Mucosa of descending colon (tissue), 3 donors: Measurements from ENCODE around the gene PAK5. TPM values are rescaled to one million over a fixed set of nuclear protein-coding genes. Genes with fewer than 3 reads are reported as not detected.

ENCODE experiments used
- ATAC-seq: fragments of 200-7000 bp; cut with Tn5 transposase; one replicate; pipeline ENCODE4 v1.9.1; 2020; ENCODE audit warnings: mild to moderate bottlenecking, moderate library complexity
- DNase-seq, 3 donors: peaks; one replicate each; pipeline ENCODE4 v3.0.0-alpha.2; 2020
- H3K36me3 ChIP-seq: fragments of 200-600 bp; one replicate; pipeline ENCODE4 v1.8.0; 2021; ENCODE audit warnings: low read depth, mild to moderate bottlenecking
- H3K4me1 ChIP-seq: fragments of 200-600 bp; one replicate; pipeline ENCODE4 v1.8.0; 2021; ENCODE audit warnings: low read depth, mild to moderate bottlenecking
- H3K4me3 ChIP-seq: fragments of 200-600 bp; one replicate; pipeline ENCODE4 v1.8.0; 2021; ENCODE audit warnings: mild to moderate bottlenecking
- H3K9me3 ChIP-seq: fragments of 200-600 bp; one replicate; pipeline ENCODE4 v1.8.0; 2021; ENCODE audit warnings: mild to moderate bottlenecking
- CTCF ChIP-seq: fragments of 200-600 bp; IDR thresholded peaks from one replicate; pipeline ENCODE4 v1.8.0; 2022; ENCODE audit warnings: antibody characterized with exemption, mild to moderate bottlenecking
- intact Hi-C, 2 donors: fragments of 100-400 bp; cut with DNase I in 1 of 2; cut with micrococcal nuclease in 1 of 2; formaldehyde crosslinking; loops; one replicate each; pipeline versions ENCODE4 v1.11.0 to v1.11.1; 2022; cut with DNase I, micrococcal nuclease
- total RNA-seq, 3 donors: library from RNA; stranded (reverse); fragmentation: NEBNext Ultra II Directional in 2 of 3; extraction: Animal tissue kit (Norgen Biotek cat#: 25700) in 2 of 3; gene quantifications; one replicate each; pipeline versions ENCODE4 v1.2.1 to v1.2.4, GENCODE V29; 2021 to 2023
- donor health status: DM: no; HTN: no; CAD: no; lungs with moderate emphysema.
- donor health status: DM: no; HTN: no; CAD: no.
- donor health status: DM: no; HTN: yes; CAD: no.

The PAK5 gene
- total RNA-seq, 3 donors from 2014 or later, result 0.06 to 0.13 TPM; not detected in 1

- DNase-seq (no peak), ATAC-seq (no peak)
- intact Hi-C loops, result loop anchor here (2.0 to 5.0 kb wide), 2 partner anchors 203 to 205 kb away; no protein-coding TSS in a partner anchor
- TF ChIP-seq CTCF, result no peak
- Histone ChIP-seq H3K9me3 (no peaks in the 10 kb centered on the region), H3K4me3 (no peak overlapping the region), H3K36me3 (no peaks in the 10 kb centered on the region), H3K4me1 (no peaks in the 10 kb centered on the region)
Measured at GRCh38 chr20:9611921-9612320, 227.0 kb downstream of the PAK5 start.

GRCh38 chr20:9610665-9611064, 228.2 kb downstream of the PAK5 start:
- ATAC-seq (no peak), DNase-seq (no peak)
- intact Hi-C loops, result loop anchor here (2.0 to 5.0 kb wide), 2 partner anchors 202 to 203 kb away; no protein-coding TSS in a partner anchor
- Histone ChIP-seq H3K36me3 (no peaks in the 10 kb centered on the region), H3K4me3 (no peak overlapping the region), H3K4me1 (no peaks in the 10 kb centered on the region), H3K9me3 (no peaks in the 10 kb centered on the region)
- no peak for TF ChIP-seq CTCF

- intact Hi-C loops, result loop anchor here (2.0 to 5.0 kb wide), 2 partner anchors 201 to 203 kb away; no protein-coding TSS in a partner anchor
- ATAC-seq, result peak; percentile 70
- H3K36me3 ChIP-seq, result no peaks in the 10 kb centered on the region
- peak in 1 of 3 donors; percentile 79 for DNase-seq
- H3K4me1 ChIP-seq, result no peaks in the 10 kb centered on the region
- no peak overlapping the region for H3K4me3 ChIP-seq
- no peaks in the 10 kb centered on the region for H3K9me3 ChIP-seq
- TF ChIP-seq CTCF, result peak; percentile 34
Measured at GRCh38 chr20:9609887-9610502, 228.9 kb downstream of the PAK5 start.

- DNase-seq, result no peak
- Histone ChIP-seq H3K4me3 (no peak overlapping the region), H3K4me1 (no peaks in the 10 kb centered on the region), H3K36me3 (no peaks in the 10 kb centered on the region), H3K9me3 (no peaks in the 10 kb centered on the region)
- ATAC-seq, result no peak
- intact Hi-C loops, result no loop called here
- no peak for TF ChIP-seq CTCF
Measured at GRCh38 chr20:9608639-9609340, 230.1 kb downstream of the PAK5 start.

GRCh38 chr20:9602847-9603183, 236.1 kb downstream of the PAK5 start:
- no peaks in the 10 kb centered on the region for H3K4me1 ChIP-seq
- TF ChIP-seq CTCF, result no peak
- H3K9me3 ChIP-seq, result no peaks in the 10 kb centered on the region
- DNase-seq, result no peak
- ATAC-seq, result no peak
- H3K4me3 ChIP-seq, result no peak overlapping the region
- H3K36me3 ChIP-seq, result no peaks in the 10 kb centered on the region
- intact Hi-C loops, result no loop called here
